Renal cortical epithelial cell (primary cell): ENCODE data around the gene BIRC5. TPM values are rescaled to one million over a fixed set of nuclear protein-coding genes. Genes with fewer than 3 reads are reported as not detected.
"Not testable (repeated sequence)": the region's sequence is repeated elsewhere in the genome, so short reads cannot be mapped to it uniquely, and the experiment has no call there.

Experiments used
- DNase-seq: peaks from one replicate; pipeline ENCODE4 v3.0.0-alpha.2; 2011; ENCODE audit warnings: low read depth
- total RNA-seq: library from RNA; depleted of rRNA; stranded (reverse); fragments of >200 nt; gene quantifications from 2 replicates; pipeline ENCODE4 v1.2.3, GENCODE V29; 2014

The BIRC5 gene
- total RNA-seq, 1 donor from 2014 or later = 0.50 TPM

DNA sequence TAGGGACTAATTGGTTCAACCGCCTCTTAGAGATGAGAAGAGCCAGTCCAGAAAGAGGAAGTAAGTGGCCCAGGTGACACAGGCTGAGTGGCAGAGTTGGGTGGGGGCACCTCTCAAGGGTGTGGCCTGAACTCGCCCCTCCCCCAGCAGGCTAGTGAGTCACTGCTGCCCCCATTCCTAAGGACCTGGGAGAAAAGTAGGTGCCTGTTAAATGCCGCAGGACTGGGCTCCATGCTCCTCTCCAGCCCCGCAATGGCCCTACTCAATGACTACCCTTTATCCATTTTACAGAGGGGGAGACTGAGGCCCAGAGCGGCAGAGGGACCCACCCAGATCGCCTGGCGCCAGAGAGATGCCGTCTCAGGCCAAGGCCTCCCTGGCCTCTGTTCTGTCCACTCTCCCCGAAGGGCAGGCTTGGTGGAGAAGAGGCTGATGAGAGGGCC lies 25.5 kb downstream of the BIRC5 start:
- no peak for DNase-seq

DNA sequence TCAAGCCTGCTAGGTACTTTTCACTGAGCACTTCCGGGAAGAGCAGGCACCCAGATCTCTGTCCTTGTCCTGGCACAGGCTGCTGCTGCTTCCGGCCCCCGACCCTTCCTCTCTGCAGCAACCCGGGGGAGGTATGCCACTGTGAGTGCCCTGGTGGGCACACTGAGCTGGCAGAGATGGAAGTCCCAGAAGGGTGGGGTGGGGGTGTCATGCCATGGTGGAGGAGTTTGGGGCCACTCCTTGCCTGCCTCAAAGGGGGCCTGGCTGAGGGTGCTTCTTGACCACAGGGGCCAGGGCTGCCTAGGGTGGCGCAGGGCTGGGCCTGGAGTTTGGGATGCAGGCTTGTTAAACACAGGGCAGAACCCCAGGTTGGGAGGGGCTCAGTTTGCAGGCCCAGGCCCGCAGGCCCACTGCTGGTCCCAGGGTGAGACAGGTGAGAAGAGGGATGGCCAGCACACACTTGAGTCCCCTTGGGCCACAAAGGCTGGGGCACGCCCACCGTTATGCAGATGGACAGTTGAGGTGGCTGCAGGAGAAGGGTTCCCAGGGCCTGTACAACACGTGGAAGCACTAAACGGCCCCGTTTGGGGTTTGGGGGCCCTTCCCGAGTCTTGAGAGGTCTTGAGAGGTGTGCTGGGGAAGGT lies 26.1 kb downstream of the BIRC5 start:
- no peak for DNase-seq

DNA sequence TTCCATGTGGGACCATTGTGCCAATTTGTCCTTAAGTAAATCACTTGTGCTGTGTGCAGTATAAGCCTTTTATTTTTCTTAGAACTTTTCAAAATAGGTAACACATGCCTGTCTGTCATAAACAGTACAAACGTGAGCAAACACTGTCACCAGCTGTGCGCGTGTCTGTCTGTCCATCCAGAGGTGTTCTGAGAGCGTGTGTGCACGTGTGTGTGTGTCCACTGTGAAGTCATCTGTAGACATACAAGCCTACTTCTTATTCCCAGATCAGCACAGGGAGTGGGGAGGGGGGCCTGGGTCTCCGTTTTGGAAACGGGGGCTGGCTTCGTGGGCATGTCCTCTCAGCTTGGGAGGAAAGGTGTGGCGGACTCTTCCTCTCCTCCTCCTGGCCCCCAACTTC lies 26.8 kb downstream of the BIRC5 start:
- no peak for DNase-seq

DNA sequence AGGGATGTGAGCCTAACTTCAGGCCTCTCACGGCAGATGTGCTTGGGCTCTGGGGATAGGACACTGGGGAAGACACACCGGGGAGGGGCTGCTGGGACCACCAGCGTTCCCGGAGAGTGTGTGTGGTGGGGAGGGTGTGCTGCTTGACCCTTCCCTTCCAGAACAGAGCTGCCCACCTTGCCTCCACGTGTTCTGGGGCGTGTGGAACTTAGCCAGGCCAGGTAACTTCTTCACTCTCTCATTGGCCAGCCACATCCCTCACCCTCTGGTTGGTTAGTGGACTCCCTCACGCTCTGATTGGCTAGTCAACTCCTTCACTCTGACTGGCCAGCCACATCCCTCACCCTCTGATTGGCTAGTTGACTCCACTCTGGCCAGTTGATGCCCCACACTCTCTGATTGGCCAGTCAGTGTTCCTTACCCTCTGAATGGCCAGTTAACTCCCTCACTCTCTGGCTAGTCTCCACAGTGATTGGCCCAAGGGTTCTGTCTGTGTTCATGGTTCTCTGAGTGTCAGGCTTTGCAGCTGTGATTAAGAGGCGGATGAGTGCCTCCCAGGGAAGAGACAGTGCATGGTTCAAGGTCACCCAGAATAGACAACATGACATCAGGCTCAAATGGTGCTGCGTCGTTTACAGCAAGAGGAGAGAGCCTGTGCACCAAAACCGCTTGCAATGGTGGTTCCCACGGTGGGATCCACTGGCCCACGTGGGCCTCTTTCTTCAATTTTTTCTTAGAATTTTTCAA lies 27.4 kb downstream of the BIRC5 start:
- peak; percentile 25 for DNase-seq

DNA sequence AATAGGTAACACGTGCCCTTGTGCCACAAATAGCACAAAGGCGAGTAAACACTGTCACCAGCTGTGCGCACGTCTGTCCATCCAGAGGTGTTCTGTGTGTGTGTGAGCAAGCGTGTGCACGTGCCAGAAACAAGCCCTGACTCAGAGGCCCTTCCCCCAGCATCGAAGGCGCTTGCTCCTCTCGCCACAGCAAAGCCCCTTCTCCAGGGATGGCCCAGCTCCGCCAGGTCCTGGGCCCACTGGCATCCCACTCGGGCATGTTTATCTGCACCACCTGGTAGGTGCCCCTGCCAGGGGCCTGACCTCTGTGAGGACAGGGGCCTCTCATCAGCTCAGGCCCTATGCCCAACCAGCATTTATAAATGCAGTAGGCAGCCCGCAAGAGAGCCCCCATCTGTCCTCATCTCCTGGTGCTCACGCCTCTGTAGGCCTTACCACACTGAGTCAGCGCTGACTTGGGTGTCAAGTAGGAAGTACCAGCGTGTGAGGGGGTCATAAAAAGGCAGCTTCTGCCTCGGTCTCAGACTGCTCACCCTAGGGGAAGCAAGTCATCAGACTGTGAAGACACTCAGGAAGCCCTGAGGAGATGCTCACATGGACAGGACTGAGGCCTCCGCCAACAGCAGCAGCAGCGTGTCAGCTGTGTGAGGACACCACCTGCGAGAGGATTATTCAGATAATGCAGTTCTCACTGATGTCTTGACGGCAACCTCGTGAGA lies 28.1 kb downstream of the BIRC5 start:
- DNase-seq = no peak

DNA sequence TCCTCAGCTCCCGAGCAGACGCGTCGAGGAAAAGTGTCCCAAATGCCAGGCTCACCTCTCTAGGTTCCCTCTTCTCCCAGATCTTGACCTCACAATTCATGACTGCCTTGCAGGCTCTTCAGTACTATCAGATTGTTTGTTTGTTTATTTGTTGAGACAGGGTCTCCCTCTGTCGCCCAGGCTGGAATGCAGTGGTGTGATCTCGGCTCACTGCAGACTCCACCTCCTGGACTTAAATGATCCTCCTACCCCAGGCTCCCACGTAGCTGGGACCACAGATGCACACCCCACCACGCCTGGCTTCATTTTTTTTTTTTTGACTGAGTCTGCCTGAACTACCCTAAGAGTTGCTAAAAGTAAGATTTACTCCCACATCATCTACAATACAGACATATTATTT lies 33.3 kb downstream of the BIRC5 start:
- DNase-seq = no peak

DNA sequence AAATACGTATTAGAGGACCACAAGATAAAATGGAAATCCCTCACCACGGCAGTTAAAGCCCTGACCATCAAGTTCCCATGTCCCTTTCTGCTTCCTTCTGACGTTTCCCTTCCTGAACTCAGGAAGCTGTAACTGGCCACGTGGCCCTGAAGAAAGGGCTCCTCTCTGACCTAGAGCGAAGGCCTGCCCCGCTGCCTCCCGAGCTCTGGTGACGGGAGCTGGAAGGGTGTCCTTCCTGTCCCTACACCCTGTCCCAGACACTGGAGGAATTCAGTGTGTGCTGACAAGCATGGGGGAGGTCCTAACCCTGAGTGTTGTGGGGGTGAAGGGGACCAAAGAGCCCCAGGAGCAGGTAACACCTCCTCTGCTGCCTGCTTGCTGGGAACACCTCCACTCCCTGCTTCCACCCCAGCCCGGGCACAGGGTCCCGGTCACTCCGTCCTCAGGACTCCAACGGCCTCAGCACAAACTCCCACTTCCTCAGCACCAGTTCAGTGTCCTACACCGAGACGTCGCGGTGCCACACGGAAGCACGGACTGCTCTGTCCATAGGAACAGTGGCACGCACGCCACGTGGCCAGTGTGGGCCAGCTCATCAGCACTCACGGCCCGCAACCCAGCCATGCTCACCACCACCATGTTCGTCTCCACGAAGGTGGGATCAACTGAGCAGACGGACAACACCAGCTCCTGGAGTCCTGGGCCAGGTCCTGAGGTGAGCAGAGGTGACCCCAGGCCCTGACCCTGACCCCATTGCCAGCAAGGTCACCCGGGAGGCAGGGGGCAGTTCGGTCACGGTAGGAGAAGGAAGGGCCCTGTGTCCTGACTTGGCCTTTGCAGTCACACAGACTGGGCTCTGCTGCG lies 34.2 kb downstream of the BIRC5 start:
- DNase-seq = no peak

DNA sequence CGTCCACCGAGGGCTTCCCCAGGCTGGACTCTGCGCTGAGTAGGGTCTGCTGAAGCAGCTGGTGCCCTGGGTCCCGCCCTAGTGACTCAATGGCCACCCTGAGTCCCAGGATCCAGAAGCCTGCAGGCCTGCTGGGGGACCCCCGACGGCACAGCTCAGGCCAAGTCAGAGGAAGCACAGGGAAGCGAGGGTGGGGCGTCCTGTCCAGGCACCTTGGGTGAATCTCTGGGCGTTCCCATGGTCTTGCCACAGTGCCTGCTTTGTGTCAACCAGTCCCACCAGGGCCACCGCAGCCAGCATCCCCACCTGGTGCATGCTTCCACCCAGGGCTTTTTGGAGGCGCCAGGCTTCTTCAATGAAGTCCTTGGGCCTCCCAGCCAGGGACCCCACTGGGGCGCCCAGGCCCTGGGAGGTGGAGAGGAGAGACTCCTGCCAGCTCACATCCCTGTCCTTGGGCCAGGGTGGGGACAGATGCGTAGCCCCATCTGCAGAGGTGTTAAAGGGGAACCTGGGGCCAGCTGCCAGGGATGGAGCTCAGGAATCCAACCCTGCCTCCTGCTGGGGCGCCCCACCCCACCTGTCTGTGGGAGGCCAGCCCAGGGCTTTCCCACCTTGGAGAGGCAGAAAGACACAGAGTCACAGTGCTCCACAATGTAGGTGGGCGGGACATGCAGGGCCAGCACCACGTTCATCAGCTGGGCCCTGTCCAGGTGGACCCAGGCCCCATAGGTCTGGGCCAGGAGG lies 35.2 kb downstream of the BIRC5 start:
- DNase-seq = no peak

DNA sequence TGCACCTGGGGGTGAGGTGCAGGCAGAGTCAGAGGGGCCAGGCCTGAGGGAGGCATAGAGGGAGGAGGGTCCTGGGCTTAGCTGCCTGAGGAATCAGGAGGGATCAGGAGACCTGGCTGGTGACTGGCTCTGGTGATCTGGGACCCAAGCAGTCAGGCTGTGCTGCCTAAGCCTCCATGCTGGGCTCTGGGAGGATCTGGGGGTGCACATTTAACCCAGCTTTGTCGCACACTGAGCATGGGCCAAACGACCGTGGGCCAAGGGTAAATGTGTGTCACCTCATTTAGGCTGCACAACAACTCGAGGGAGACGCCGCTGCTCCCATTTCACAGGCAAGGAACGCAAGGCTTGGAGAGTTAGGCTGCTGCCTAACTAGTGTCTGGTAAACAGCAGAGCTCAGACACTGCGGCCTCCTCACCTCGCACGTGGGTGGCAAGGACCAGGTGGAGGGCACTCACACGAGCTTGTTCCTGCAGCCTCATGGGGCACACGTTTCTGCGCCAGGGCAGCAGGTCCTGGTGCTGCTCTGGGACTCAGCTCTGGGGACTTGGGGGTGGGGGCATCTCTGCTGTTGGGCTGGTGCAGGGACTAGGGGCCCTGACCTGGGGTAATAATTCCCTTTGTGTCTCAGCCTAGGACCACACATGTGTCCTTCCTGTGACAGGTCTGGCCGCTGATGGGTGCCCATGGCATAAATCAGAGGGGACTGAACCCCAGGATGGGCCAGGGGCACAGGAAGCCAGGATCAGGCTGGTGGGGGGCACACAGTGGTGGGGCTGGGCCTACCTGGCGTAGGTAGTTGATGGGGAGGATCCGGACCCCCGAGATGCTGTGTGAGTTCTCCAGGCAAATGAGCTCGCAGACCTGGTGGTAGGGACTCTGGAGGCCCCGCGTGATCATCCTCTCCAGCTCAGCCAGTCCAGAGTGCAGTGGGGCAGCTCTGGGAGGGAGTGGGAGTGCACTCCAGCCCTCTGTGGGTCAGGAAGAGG lies 36.1 kb downstream of the BIRC5 start:
- no peak for DNase-seq

DNA sequence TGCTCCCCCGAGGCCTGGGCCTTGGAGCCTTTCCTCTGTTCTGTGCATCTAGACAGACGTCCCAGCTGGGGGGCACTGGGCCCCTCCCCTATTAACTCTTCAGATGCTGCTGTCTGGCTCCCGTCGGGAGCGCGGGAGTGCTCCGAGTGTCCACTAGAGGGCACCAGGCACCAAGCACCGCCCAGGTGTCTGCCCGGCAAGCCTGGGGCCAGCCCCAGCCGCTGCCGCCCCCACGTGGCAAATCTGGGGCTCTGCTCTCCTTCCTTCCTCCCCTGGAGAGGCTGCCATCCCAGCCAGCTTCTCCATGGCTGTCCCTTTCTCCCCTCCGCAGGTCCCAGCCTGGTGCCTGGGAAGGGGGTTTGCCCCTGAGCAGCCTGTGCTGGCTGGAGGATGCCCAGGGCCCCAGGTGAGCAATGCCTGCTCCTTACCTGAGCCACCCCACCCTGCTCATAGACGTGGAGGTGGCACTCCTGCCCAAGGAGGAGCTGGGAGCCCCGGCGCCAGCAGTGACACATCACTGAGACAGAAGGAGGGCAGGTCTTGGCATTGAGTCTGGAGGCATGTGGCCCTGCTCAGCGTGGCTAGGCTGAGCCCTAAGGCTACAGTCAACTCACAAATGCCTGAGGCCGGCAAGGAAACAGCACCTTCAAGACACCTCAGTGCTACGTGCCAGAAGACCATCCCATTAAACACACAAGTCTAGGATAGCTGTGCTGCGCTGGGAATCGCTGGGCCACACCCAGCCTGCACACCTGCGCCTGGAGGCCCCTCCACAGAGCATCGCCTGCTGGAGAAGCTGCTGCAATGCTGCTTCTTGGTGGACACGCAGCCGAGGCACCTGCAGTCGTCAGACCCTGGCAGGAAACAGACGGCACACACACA lies 37.1 kb downstream of the BIRC5 start:
- DNase-seq = peak; percentile 57

DNA sequence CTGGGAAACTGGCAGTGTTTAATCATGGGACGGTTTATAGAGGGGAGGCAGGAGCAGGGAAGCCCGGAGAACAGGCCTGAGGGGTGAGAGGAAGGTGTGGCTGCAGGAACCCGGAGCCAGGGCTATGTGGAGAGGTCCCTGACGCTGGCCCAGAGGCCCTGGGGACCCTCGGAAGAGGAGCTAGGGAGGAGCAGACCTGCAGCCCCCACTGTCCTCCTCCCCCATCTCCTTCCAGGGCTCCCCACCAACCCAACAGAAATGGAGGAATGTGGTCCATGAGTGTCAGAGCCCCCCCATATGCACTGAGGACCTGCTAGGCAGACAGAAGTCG lies 37.7 kb downstream of the BIRC5 start:
- DNase-seq = no peak

DNA sequence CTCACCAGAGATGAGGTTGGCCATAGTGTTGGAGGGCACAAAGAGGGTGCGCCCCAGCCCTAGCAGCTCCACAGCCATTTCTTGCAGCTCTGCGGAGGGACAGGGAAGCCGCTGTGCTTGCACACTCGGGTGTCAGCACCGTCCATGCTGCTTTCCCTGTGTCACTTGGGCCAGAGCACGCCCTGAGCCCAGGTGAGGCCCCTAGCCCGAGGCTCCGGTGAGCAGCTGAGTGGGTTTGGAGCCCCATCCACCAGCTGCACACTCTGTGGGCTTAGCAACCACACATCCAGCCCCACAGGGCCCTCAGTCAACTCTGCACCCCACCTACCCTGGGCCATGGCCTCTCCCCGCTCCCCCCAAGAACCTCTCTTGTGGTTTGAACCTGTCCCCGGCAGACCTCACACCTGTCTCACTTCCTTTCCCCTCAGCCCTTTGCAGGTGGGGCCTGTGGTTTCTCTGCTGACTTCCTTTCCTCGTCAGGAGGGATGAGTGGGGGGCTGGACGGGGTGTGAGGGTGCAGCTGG lies 38.1 kb downstream of the BIRC5 start:
- no peak for DNase-seq

DNA sequence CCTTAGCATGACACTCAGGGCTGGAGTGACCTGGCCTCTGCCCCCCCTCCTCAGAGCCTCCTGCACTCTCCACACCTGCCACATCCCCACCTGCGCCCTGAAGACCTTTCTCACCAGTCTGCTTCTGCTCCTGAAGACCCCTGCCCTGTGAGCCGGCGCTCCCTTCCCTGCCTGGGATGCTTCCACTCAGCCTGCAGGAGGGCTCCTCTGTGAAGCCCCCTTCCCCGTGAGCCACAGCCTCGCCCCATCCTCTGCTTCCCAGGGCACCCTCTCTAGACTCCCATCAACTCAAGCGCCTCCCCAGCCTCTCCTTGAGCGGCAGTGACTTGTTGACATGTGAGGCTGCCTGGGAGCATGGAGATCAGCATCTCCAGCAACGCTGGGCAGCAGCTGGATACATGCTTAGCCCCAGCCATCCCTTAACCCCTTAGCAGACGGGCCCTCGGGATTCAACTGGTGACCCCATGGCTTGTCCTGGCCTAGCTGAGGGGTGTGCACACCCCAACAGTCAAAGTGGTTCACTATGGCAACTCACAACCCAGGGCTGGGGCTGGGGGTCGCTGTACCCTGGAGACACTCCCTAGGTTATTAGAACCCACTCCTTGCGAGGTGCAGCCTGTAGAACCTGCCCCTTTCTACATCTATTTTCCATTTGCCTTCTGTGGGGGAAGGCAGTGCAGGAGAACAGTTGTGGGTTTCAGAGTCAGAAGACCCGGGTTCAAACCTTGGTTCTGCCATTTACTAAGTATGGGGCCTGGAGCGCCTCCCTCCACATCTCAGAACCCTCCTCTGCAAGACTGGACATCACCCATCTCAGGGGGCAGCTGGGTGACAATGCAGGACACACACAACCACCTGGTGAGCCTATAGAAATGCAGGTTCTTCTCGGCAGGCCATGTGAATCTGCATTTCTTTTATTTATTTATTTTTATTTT lies 38.9 kb downstream of the BIRC5 start:
- no peak for DNase-seq

DNA sequence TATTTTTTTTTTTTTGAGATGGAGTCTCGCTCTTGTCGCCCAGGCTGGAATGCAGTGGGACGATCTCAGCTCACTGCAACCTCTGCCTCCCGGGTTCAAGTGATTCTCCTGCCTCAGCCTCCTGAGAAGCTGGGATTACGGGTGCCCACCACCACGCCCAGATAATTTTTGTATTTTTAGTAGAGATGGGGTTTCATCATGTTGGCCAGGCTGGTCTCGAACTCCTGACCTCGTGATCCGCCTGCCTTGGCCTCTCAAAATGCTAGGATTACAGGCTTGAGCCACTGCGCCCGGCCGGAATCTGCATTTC lies 39.5 kb downstream of the BIRC5 start:
- not testable (repeated sequence) for DNase-seq

DNA sequence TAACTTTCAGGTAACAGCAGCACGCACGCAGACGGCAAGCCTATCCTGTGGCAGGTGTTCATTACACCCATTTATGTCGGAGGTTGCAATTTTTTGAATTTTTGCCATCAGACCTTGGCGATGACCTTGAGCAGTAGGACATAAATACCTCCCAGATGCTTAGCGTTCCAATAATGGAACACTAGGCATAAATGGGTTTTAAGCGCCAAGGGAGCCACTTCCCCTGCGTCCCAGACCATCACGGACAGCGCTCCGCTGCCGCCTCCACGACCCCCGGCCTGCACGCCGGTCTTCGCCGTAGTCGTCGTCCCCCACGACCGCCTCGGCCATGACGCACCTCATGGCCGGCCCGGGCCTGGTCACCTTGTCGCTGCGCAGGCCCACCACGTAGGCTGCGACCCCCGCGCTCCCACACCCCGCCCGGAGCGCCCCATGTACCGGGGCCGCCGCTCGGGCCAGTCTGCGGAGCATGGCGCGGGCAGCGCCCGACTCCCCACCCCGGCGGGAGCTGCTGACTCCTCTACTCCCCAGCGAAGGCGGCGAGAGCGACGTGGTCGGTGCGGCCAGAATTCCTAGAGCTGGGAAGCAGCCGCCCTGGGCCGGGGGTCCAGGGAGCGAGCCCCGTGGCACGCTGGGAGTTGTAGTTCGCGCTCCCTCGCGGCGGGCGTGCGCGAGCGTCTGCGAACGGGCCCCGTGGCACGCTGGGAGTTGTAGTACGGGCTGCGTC lies 40.1 kb downstream of the BIRC5 start:
- peak; percentile 36 for DNase-seq

DNA sequence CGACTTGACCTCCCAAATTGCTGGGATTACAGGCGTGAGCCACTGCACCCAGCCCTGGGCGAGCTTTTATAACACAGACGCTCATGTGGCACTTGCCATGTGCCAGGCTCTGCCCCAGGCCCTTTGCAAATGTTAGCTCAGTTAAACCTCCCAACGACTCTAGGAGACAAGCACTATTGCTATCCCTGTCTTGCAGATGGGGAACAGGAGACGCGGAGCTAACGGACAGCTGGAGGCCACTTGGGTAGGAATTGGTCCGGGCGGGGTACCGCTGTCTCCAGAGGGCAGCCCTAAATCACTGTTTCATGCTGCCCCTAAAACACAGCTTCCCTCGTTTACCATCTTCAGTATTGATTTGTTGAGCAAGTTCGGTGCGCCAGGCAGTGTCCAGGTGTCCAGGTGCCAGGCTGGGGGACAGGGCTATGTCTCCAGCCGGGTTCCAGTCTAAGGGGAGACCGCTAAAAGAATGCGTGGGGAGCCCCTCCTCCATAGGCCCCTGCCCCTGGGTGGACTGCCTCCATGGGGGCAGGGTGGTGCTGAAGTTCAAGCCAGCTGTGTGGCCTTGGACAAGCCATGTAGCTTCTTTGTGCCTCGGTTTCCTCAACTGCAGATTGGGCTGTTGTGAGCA lies 41.1 kb downstream of the BIRC5 start:
- no peak for DNase-seq
